SK-N-SH (cell line): Measurements from ENCODE around the gene FCHSD2. TPM values are rescaled to one million over a fixed set of nuclear protein-coding genes. Genes with fewer than 3 reads are reported as not detected.

Source experiments
- CTCF ChIA-PET: fragments of 300-600, 350-600 bp; formaldehyde crosslinking; extraction: SDS; loops from one replicate; lab custom pipeline; 2021; lab: Yijun Ruan, JAX
- POLR2A ChIA-PET: fragments of 350-600 bp; sonication (Branson Sonifier 250); formaldehyde crosslinking; extraction: SDS; loops from one replicate; lab custom pipeline; 2020; ENCODE audit warnings: antibody characterized with exemption, inconsistent platforms; lab: Yijun Ruan, JAX
- DNase-seq: peaks from one replicate; pipeline ENCODE4 v3.0.0; 2012
- H2AFZ ChIP-seq: fragments of 200-600 bp; sonication (generic); 2 replicates; pipeline ENCODE4 v1.8.1; 2016; ENCODE audit warnings: antibody characterized with exemption, mild to moderate bottlenecking, low read depth
- H3F3A ChIP-seq: fragments of 200-600 bp; sonication (generic); replicated peaks from 2 replicates; pipeline ENCODE3; 2016; ENCODE audit warnings: antibody characterized with exemption, mild to moderate bottlenecking; ENCODE audit not compliant: insufficient read depth
- H3K27ac ChIP-seq, 2 experiments: fragments of 200-500 bp in 1 of 2; fragments of 200-600 bp in 1 of 2; sonication (Bioruptor generic) in 1 of 2; sonication (generic), shearing (Covaris generic) in 1 of 2; 2 replicates each; pipeline versions ENCODE4 v1.5.1 to v1.6.1; 2014 to 2016; ENCODE audit warnings: low read depth in 2 of 2, inconsistent platforms in 1 of 2, low read length in 1 of 2, mild to moderate bottlenecking in 1 of 2, mixed read lengths in 1 of 2
- H3K27me3 ChIP-seq: fragments of 200-600 bp; sonication (generic), shearing (Covaris generic); 2 replicates; pipeline ENCODE4 v1.6.1; 2016; ENCODE audit warnings: mixed run types; ENCODE audit not compliant: insufficient read depth
- H3K36me3 ChIP-seq, 2 experiments: fragments of 200-500 bp in 1 of 2; fragments of 200-600 bp in 1 of 2; sonication (Bioruptor generic) in 1 of 2; sonication (generic) in 1 of 2; replicated peaks in 1 of 2; 2 replicates each; pipeline versions ENCODE3 to v1.5.1; 2014 to 2016; ENCODE audit warnings: low read length in 1 of 2, mild to moderate bottlenecking in 1 of 2; ENCODE audit not compliant: insufficient read depth in 2 of 2, control insufficient read depth in 1 of 2
- H3K4me1 ChIP-seq, 2 experiments: fragments of 200-500 bp in 1 of 2; fragments of 200-600 bp in 1 of 2; sonication (Bioruptor generic) in 1 of 2; sonication (generic), shearing (Covaris generic) in 1 of 2; 2 replicates each; pipeline versions ENCODE4 v1.5.1 to v1.6.1; 2014 to 2016; ENCODE audit warnings: low read depth in 1 of 2, low read length in 1 of 2, mixed run types in 1 of 2; ENCODE audit not compliant: insufficient read depth in 2 of 2, control insufficient read depth in 1 of 2
- H3K4me2 ChIP-seq: fragments of 200-600 bp; sonication (generic), shearing (Covaris generic); 2 replicates; pipeline ENCODE4 v1.6.1; 2017; ENCODE audit warnings: mixed run types
- H3K4me3 ChIP-seq, 2 experiments: fragments of 200-500 bp in 1 of 2; fragments of 200-600 bp in 1 of 2; sonication (Bioruptor generic) in 1 of 2; sonication (generic), shearing (Covaris generic) in 1 of 2; 2 replicates each; pipeline versions ENCODE4 v1.5.1 to v1.8.1; 2014 to 2016; ENCODE audit warnings: low read depth in 2 of 2, inconsistent platforms in 1 of 2, low read length in 1 of 2, mild to moderate bottlenecking in 1 of 2, mixed read lengths in 1 of 2, moderate library complexity in 1 of 2
- H3K79me2 ChIP-seq: fragments of 200-600 bp; sonication (generic); 2 replicates; pipeline ENCODE4 v1.8.1; 2017; ENCODE audit warnings: mild to moderate bottlenecking; ENCODE audit not compliant: insufficient read depth
- H3K9ac ChIP-seq: fragments of 200-600 bp; sonication (generic); 2 replicates; pipeline ENCODE4 v1.6.1; 2017; ENCODE audit warnings: mixed run types
- H3K9me2 ChIP-seq: fragments of 200-600 bp; sonication (generic); 2 replicates; pipeline ENCODE4 v1.6.1; 2017; ENCODE audit warnings: mixed run types
- H3K9me3 ChIP-seq: fragments of 200-600 bp; sonication (generic); 2 replicates; pipeline ENCODE4 v1.6.1; 2017; ENCODE audit warnings: mixed run types, mild to moderate bottlenecking, moderate library complexity
- H4K20me1 ChIP-seq: fragments of 200-600 bp; sonication (generic); 2 replicates; pipeline ENCODE4 v1.6.1; 2017; ENCODE audit warnings: mild to moderate bottlenecking, mixed run types; ENCODE audit not compliant: insufficient read depth
- CTCF ChIP-seq: fragments of 200-600 bp; sonication (generic); IDR thresholded peaks from 2 replicates; pipeline ENCODE4 v1.6.1; 2017; ENCODE audit warnings: antibody characterized with exemption, mild to moderate bottlenecking, moderate library complexity
- EP300 ChIP-seq, 2 experiments: IDR thresholded peaks; 2 replicates each; pipeline versions ENCODE4 v1.4.0 to v1.6.1; 2012; ENCODE audit warnings: borderline replicate concordance in 1 of 2, low read depth in 1 of 2, low read length in 1 of 2
- GABPA ChIP-seq: IDR thresholded peaks from 2 replicates; pipeline ENCODE4 v1.4.0; 2012; ENCODE audit warnings: low read depth, mild to moderate bottlenecking
- GATA2 ChIP-seq: sonication (generic); formaldehyde crosslinking; IDR thresholded peaks from 2 replicates; pipeline ENCODE4 v1.5.0; 2020; ENCODE audit warnings: mild to moderate bottlenecking, missing genetic modification reagents
- JUND ChIP-seq: IDR thresholded peaks from 2 replicates; pipeline ENCODE4 v1.4.0; 2012
- MAX ChIP-seq: IDR thresholded peaks from 2 replicates; pipeline ENCODE4 v1.4.0; 2012; ENCODE audit warnings: low read depth
- MEF2A ChIP-seq: IDR thresholded peaks from 2 replicates; pipeline ENCODE4 v1.4.0; 2012; ENCODE audit warnings: low read depth, borderline replicate concordance
- RXRA ChIP-seq: IDR thresholded peaks from 2 replicates; pipeline ENCODE4 v1.4.0; 2012; ENCODE audit warnings: low read depth, mild to moderate bottlenecking, borderline replicate concordance
- SMC3 ChIP-seq: IDR thresholded peaks from 2 replicates; pipeline ENCODE4 v1.6.1; 2012; ENCODE audit warnings: low read depth, low read length, improper control_type of control experiment
- TAF1 ChIP-seq: IDR thresholded peaks from 2 replicates; pipeline ENCODE4 v1.6.1; 2012; ENCODE audit warnings: low read depth, mild to moderate bottlenecking, low read length, moderate library complexity, borderline replicate concordance
- TCF12 ChIP-seq: IDR thresholded peaks from 2 replicates; pipeline ENCODE4 v1.4.0; 2012
- TEAD4 ChIP-seq: IDR thresholded peaks from 2 replicates; pipeline ENCODE4 v1.4.0; 2012; ENCODE audit warnings: mild to moderate bottlenecking, borderline replicate concordance; ENCODE audit not compliant: insufficient read depth
- WGBS: methylation state at CpG from one replicate; pipeline ENCODE4 v1.1.6; 2017; ENCODE audit warnings: low lambda C conversion rate; 5-methylcytosine and 5-hydroxymethylcytosine counted together
- polyA plus RNA-seq, 3 experiments: library from polyadenylated mRNA; depleted of rRNA; stranded (reverse); fragments of >200 nt; gene quantifications; 2 replicates each; pipeline ENCODE4 v1.2.3, GENCODE V29; 2012

The FCHSD2 gene
- polyA plus RNA-seq, 1 of the 3 experiments (the other 2 are of a cell fraction) = 10.4 TPM

GRCh38 chr11:73019449-73019848 is 122.7 kb downstream of the FCHSD2 start:
- Histone ChIP-seq H3K9ac (no peak overlapping the region), H3F3A (no peaks in the 10 kb centered on the region), H3K4me1 (peaks cover 0 to 19% of the 10 kb centered on the region in 2 experiments; a peak in 1 of 4 replicates), H3K9me2 (no peaks in the 10 kb centered on the region), H4K20me1 (no peaks in the 10 kb centered on the region), H2AFZ (no peak overlapping the region), H3K27me3 (no peaks in the 10 kb centered on the region), H3K4me3 (no peak overlapping the region), H3K9me3 (peaks cover 5% of the 10 kb centered on the region; the same call in 1 of the 2 replicates), H3K79me2 (peaks cover 14% of the 10 kb centered on the region; the same call in 1 of the 2 replicates), H3K4me2 (no peak overlapping the region), H3K27ac (peak overlapping the region in 1 of 2 experiments; percentile 80; a peak in 2 of 4 replicates), H3K36me3 (peaks cover 0 to 6% of the 10 kb centered on the region in 2 experiments)
- DNase-seq = peak; percentile 42
- ChIA-PET CTCF (interaction anchor here (0.7 to 2.5 kb wide), 2 partner anchors 123 to 606 kb away, joined by 3 to 8 read pairs; partner anchors contain the start of gene FCHSD2), POLR2A (interaction anchor here (0.6 kb wide), 1 partner anchor 95 kb away, joined by 4 read pairs; no protein-coding TSS in a partner anchor)
- TF ChIP-seq CTCF (no peak), GABPA (no peak), GATA2 (CRISPR knock-in tag) (peak; percentile 51)

GRCh38 chr11:73018856-73019255 is 123.3 kb downstream of the FCHSD2 start:
- H3K9me3 ChIP-seq = no peaks in the 10 kb centered on the region
- H3K4me2 ChIP-seq = no peak overlapping the region
- no peak overlapping the region for H3K4me3 ChIP-seq
- peaks cover 12% of the 10 kb centered on the region; the same call in 1 of the 2 replicates for H3K79me2 ChIP-seq
- DNase-seq = no peak
- TF ChIP-seq EP300 (IDR thresholded peaks at IDR 0.05; ENCODE audit: borderline replicate concordance in 1 of 2, low read depth in 1 of 2, low read length in 1 of 2) (peak in 1 of 2 experiments; percentile 21; a peak in 1 of 4 replicates), MAX (no peak)
- peak overlapping the region in 1 of 2 experiments; percentile 80; a peak in 2 of 4 replicates for H3K27ac ChIP-seq
- no peaks in the 10 kb centered on the region for H3K27me3 ChIP-seq
- H3K4me1 ChIP-seq = peaks cover 0 to 19% of the 10 kb centered on the region in 2 experiments; a peak in 1 of 4 replicates
- H3F3A ChIP-seq = no peaks in the 10 kb centered on the region
- H2AFZ ChIP-seq = no peak overlapping the region
- ChIA-PET CTCF (interaction anchor here (0.7 to 2.5 kb wide), 3 partner anchors 123 to 607 kb away, joined by 3 to 8 read pairs (median 3); partner anchors contain the start of gene FCHSD2), POLR2A (interaction anchor here (0.6 kb wide), 1 partner anchor 94 kb away, joined by 4 read pairs; no protein-coding TSS in a partner anchor)
- peaks cover 0 to 6% of the 10 kb centered on the region in 2 experiments for H3K36me3 ChIP-seq
- H4K20me1 ChIP-seq = no peaks in the 10 kb centered on the region
- H3K9me2 ChIP-seq = no peaks in the 10 kb centered on the region
- no peak overlapping the region for H3K9ac ChIP-seq

- H4K20me1 ChIP-seq = no peaks in the 10 kb centered on the region
- no peak overlapping the region for H2AFZ ChIP-seq
- ChIA-PET POLR2A (no interaction called here), CTCF (interaction anchor here (1.5 kb wide), 1 partner anchor 161 kb away, joined by 3 read pairs; no protein-coding TSS in a partner anchor)
- H3K36me3 ChIP-seq = peaks cover 0 to 6% of the 10 kb centered on the region in 2 experiments
- no peaks in the 10 kb centered on the region for H3K9me2 ChIP-seq
- peaks cover 4% of the 10 kb centered on the region; the same call in 1 of the 2 replicates for H3K79me2 ChIP-seq
- H3K27me3 ChIP-seq = no peaks in the 10 kb centered on the region
- no peak for TF ChIP-seq TEAD4
- TF ChIP-seq JUND = no peak
- no peak for TF ChIP-seq RXRA
- TF ChIP-seq MEF2A = no peak
- TF ChIP-seq TCF12 = no peak
- no peak for TF ChIP-seq GATA2 (CRISPR knock-in tag)
- TF ChIP-seq CTCF = no peak
- TF ChIP-seq TAF1 = no peak
- TF ChIP-seq EP300 (IDR thresholded peaks at IDR 0.05; ENCODE audit: borderline replicate concordance in 1 of 2, low read depth in 1 of 2, low read length in 1 of 2) = no peak
- no peak for TF ChIP-seq SMC3
- no peak for TF ChIP-seq GABPA
- no peak overlapping the region for H3K9ac ChIP-seq
- peaks cover 0 to 19% of the 10 kb centered on the region in 2 experiments; a peak in 1 of 4 replicates for H3K4me1 ChIP-seq
- 94% methylated on average over 8 of the region's 8 CpGs for WGBS
- no peaks in the 10 kb centered on the region for H3K9me3 ChIP-seq
- no peak for DNase-seq
- H3K4me2 ChIP-seq = no peak overlapping the region
- H3K27ac ChIP-seq = no peak overlapping the region
- H3K4me3 ChIP-seq = no peak overlapping the region
- H3F3A ChIP-seq = no peaks in the 10 kb centered on the region
Observed at GRCh38 chr11:73017024-73017751, 124.9 kb downstream of the FCHSD2 start.
